NCI-H524 (cell line): ENCODE measurements around the gene CDH6.
A peak's percentile ranks its signal among the peaks of the same experiment; 100 is the strongest.

Experiments used
- DNase-seq, 2 experiments: peaks; one replicate each; lab custom pipeline; 2025; lab: John Stamatoyannopoulos, UW

Gene CDH6

DNA sequence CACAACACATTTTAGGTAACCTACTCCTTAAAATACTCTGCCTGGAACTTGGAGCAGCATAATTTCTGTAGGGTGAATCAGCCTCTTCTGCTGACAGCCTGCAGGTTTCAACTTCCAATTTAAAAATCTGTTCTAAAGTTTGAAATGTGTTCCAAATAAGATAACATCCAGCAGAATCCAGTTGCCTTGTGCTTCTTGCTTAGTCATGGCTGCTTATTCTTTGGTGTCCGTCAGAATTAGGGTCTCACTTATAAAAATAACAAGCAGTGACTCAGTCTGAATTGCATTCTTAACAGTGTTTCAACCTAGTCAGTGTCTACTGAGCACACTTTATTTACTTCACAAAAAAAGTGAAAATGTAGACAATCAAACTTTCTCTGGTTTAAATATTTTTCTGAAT, 3.7 kb downstream of the CDH6 start:
- no peak for DNase-seq

DNA sequence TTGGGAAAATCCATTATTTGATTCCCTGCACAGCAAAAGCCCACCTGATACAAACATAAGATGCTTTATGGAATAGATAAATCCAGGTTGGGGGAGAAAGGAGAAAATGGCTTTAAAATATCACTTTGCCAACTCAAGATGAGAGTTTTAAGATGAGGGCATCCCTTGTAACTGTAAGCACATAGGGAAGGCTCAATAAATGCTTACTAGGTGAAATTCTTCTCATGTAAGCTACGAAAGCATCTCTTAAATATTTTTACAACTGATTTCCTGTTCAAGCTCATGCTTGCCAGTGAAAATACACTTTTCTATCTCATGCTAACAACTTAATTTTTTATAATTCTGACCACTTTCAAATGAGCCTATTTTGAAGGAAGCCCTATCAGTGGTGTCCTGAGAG, 11.5 kb downstream of the CDH6 start:
- DNase-seq, result no peak

DNA sequence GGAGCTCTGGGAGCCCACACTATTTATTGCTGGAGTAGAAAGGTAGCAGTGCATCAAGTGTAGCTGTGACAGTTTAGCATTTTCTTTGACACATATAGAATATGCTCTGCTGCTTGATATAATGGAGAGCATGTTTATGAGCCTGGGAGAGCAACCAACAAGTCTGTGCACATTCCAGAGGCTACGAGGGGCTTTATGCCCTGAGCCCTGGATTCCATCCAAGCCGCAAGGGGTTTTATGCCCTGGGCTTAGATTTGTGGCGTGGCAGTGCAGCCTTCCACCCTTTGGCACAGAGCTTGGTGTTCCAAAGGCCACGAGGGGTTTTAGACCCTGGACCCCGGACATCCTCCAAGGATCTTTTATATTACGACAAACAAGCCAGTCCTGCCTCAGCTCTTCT, 14.6 kb downstream of the CDH6 start:
- DNase-seq, result no peak

DNA sequence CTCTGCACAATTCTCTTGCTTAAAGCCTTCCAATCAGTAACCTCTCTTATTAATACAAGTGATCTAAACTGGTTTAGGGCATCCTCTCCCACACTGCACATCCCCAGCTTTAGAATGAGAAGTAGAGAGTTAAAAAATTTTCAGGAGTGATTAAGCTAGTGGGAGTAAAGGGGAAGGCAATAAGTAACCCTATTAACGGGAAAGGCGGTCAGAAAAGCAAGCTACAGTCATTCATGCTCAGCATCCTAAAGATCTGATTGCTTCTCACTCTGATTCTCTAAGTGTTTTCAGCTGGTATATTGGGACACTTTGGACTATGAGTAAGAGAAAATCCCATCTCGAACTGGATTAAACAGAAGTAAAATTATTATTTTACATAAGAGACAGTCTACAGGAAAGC, 15.8 kb downstream of the CDH6 start:
- DNase-seq, result no peak

DNA sequence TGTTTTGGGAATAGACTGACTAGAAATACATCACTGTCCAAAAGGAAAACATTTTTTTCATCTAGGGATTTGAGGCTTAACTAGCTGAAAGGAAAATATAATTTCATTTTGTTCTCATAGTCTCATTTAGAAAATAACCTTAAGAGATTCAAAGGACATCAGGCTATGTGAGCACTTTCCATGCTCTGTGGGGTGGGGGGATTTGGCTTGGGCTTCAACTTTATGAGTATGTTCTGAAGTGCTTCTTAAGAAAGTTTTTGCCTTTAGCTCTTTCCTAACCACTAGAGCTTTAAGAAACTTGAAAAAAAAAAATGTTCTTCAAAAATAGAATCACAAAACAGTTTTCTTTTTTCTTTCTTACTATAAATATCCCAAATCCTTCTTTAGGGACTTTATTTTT, 17.6 kb downstream of the CDH6 start:
- DNase-seq, result no peak

DNA sequence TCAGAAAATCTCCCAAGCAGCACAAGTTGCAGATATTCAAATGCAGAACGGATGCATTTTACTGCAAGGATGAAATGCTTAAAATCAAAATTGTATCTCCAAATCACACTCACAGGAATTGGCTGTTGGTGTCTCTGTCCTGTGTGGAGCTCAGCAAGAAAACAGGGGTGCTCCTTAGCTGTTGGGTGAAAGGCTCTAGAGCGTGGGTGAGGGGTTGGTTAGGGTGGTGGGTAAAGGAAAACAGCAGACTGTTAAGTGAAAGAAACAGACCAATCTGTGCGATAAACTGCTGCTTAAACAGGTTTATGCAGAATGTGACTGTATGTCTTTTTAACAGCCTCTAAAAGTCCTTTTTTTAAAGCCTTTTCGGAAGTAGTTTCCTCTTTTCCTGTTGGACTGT, 19.8 kb downstream of the CDH6 start:
- DNase-seq, result no peak

DNA sequence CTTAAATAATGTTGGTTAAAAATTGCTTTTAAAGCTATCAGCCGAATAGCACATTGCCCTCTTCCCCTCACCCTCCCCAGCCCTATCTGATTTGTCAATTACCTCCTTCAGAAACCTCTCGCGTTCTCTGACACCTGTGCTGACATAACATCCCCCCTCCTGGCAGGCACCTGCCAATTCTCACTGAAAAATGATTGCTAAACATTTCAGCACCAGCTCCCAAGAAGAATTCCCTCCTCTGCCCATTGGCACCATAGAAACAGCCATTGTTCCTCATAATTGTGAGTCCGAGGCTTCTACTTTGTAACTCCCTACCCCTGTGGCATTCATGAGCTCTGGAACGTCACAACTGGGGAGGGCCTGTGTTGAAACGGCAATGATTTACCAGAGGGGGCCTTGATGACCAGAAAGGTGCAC, 20.2 kb downstream of the CDH6 start:
- DNase-seq, result no peak

DNA sequence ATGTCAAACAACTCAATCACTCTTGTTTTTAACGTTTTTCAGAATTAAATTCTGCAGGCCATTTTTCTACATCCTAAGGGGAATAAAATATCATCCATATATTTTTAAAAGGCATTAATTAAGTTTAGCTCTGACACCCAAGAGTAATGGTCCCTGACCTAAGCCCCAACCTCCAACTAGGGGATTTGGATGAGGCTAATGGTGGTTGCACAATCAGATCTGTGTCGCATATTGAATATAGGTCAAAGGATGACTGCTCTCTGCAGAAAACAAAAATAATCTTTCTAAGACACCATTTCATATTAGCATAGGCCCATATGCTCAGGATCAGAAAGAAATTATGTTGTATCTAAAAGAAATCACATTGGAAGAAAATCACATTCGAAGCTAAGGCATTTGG, 20.7 kb downstream of the CDH6 start:
- DNase-seq, result no peak

DNA sequence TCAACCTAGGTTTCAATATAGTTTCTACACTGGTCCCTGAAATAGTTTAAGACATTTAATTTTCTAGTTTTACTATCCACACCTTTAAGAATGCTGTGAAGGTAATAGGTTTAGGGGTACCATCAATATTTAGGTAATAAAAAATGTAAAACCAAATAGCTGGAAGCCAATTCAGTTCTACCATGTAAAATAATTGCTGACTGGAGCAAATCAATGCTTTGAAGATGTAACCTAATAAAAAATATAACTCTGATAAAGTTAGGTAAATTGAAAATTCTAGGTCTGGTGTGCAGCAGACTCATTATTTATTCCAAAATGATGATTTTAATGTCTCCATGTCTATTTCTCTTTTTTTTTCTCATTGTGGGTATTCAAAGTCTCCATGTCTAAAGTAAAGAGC, 21.8 kb downstream of the CDH6 start:
- no peak for DNase-seq

DNA sequence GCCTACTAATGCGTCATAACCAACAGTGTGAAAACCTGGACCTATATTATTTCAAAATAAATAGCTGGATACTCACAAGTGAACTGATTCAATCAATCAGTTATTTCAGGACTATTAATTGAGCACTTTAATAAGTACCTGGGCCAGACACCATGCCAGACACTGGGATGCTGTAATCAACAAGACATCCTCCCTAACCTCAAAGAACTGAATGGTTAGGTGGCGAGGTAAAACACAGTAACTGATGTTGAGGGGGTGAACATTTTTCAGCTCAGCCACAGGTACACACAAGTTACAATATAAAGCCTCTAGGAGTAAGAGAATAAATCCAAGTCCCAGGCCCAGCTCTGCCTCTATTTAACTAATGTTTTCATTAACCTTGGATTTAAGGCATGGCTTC, 24.0 kb downstream of the CDH6 start:
- DNase-seq, result no peak

DNA sequence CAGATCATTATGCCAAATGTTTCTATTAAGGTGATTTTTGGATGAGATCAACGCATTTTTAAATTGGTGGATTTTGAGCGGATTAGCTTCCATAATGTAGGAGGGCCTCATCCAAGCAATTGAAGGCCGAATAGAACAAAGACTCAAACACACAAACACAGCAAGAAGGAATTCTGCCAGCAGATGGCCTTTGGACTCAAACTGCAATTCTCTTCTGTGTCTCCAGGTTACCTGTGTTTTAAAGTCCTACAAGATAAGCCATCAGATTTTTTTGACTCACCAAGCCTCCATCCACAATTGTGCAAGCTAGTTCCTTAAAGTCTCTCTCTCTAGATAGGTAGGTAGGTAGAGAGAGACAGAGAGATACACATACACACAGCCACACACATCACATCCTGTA, 25.5 kb downstream of the CDH6 start:
- no peak for DNase-seq

DNA sequence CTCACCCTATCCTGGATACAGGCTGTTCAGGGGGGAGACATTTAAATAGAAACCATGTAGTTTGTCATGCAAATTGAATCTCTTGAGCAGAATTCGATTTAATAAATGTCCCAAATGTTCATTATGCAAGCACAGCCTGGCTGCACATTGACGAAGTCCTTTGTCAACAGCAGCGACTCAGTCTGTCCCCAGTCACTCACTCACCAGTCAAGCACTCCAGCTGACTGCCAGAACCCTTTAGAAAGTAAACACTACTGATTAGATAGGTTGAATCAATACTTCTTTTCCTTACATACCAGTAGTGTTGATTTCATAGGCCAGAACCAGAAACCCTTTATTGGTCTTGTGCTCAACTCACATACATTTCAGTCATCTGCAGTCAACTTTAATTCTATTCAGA, 27.5 kb downstream of the CDH6 start:
- DNase-seq, result no peak

DNA sequence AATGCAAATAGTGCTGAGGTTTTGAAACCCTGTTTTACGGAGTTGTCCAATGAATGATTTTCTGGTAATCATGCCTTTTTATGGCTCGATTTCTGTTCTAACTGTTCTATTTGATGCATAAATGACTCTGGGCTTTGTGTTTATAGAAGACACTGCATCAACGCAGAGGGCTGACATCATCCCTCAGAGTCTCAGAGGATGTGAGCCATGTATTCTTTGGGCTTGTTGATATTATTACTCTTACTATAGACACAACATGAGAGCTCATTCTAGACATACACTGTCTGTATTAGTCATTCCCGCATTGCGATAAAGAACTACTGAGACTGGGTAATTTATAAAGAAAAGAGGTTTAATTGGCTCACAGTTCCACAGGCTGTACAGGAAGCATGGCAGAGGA, 31.6 kb downstream of the CDH6 start:
- DNase-seq, result no peak

DNA sequence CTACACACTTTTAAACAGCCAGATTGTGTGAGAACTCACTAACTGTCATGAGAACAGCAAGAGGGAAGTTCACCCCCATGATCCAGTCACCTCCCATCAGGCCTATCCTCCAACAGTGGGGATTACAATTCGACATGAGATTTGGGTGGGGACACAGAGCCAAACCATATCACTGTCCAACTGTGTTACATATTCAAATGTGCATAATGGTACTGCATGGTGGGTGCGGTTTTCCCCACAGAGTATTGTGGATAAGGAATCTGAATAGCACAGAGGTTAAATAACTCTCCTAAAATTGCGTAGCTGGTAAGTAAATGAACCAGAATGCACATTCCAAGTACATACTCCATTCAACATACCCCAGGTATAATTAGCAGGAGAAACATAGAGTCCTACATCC, 32.1 kb downstream of the CDH6 start:
- no peak for DNase-seq

DNA sequence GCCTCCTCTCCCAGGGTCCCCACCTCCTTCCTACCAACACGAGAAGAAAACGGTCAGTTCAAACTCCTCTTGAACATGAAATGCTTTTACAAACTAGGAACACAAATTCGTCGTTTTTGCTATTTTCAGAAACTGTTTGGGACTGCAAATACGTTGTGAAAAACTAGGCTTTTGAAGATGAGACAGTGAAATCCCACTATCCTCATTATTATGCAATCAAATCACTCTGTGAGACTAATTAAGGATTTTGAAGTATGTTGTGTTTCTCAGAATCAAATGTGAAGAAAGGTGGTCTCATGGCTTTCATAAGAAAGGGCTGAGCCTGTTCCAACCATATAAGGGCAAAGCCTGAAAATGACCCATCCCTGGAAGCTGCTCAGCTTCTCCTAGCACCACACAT, 33.2 kb downstream of the CDH6 start:
- DNase-seq, result no peak

DNA sequence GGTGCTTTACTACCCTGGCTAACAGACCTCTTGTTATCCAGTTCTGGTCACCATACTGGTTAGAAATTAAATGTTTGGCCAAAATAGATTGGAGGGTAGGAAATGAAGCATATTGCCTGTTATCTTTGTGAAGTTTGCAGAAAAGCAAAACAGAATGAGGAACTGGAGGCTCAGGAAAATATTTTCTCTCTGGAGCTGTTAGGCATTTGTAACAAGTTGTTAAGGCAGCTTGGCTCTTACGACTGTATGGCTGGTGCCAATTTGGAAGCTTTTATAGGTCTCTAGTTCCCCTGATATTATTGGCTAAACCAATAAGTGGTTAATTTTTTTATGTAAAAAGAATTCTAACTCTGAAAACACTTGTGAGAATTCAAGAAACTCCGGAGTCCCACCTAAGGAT, 35.8 kb downstream of the CDH6 start:
- no peak for DNase-seq

DNA sequence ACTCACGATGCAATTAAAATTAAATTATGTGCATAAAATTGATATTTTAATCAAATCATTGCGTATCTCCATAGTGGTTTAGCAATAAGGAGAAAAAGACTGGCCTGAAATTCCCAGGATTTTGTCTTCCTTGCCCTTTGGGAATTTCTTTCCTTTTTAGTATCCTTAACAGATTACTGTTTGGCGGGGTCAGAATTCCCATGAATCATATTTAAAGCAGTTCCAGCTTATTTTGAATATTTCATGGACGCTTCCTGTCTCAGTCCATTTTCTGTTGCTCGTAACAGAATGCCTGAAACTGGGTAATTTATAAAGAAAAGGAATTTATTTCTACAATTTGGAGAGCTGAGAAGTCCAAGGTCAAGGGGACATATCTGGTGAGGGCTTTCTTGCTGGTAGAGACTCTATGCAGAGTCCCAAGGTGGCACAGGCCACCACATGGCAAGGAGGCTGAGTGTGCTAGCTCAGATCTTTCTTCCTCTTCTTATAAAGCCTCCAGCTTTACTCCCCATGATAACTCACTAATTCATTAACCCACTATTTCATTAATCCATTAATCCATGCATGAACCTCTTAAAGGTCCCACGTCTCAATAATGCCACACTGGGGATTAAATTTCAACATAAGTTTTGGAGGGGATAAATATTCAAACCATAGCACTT, 37.8 kb downstream of the CDH6 start:
- DNase-seq, result no peak

DNA sequence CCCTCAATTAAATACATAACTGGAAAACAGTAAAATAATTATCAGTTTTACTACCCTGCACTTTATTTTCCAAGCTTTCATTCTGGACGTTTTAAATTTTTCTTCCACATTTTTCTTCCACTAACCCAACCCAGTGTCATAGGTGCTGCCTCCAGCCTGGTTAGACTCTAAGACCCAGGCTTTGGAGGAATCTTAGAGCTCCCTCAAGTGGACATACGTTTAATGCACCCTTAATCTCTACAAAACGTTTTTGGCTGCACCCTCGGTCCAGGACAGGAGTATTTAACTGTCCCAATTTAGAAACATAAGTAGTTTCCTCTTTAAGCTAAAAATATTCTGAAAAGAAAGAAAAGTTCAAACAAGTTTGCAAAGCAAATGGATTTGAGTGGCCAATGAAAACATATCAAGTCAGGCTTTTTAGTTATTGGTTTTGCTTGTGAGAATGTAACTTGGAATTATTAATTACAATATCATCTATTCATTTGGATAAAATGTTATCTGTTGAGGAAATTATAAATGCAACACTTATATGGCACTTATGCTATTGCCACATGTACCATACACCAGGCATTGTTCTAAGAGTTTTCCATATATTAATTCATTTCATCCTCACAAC, 38.9 kb downstream of the CDH6 start:
- DNase-seq, result peak; percentile 30 to 69

DNA sequence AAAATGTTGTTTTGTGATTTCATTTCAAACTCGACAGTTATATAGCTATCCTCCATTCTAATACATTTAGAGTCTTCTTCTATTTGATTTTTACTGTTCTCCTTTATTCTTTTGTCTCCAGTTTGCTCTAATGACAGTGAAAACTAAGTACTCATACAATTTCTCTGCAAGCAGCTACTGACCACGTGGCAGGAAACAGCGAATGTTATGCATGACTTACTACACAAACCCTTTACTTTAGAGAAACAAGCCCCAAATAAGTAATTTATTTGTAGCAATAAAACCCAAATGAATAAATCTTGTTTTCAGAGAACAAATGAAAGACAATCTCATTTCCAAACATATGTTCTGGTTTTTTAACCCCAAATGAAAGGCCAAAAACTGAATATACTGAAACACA, 41.9 kb downstream of the CDH6 start:
- no peak for DNase-seq

DNA sequence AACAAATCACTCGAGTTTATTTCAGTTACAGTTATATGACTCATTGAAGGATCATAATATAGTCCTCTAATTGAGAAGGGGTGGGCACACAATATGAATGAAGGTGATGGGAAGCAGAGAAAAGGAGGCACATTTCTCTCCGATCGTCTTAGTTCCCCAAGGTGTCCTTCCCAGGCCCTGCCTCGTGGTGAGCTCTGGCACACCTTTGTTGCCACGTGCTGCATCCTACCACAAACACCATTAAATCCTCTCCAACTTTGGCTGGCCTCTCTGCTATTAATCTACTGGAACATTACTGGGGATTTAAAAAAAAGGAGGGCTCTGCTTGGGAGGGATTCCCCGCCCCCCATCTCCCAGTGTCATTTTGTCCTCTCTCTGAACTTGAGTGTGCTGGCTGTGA, 42.9 kb downstream of the CDH6 start:
- no peak for DNase-seq

DNA sequence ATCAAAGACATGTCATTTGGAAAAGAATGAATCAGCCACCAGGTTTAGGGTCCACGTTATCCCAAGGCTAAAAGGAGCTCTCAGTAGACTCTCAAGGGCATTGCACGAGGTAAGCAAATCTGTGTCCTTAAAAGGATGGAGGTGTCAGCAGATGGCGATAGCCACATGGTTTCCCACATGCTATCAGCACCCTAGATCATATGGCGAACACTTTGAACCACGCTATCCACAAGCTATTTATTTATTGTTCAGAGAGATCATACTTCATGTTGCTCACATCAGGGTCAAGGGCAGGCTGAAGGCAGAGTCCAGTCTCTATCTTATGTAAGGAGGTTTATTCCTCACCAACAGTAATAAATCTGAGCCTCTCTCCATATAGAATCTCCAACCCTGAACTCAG, 43.7 kb downstream of the CDH6 start:
- DNase-seq, result peak; percentile 15 to 55

DNA sequence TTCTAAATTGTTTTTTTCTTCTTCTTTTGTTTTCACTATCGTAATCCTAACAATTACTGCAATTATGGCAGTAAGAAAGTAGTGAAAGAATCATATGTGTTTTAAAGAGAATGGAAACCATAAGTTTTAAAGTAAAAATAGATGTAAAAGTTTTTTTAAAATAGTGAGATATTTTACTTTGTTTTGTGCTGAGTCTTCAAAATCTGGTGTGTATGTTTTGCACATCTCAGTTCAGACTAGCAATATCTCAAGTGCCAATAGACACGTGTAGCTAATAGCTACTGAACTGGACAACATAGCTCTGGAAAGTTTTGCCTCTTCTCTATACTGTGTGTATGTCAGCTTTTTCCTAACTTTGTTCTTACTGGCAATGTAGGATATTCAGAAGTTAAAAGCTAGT, 45.0 kb downstream of the CDH6 start:
- DNase-seq, result no peak

DNA sequence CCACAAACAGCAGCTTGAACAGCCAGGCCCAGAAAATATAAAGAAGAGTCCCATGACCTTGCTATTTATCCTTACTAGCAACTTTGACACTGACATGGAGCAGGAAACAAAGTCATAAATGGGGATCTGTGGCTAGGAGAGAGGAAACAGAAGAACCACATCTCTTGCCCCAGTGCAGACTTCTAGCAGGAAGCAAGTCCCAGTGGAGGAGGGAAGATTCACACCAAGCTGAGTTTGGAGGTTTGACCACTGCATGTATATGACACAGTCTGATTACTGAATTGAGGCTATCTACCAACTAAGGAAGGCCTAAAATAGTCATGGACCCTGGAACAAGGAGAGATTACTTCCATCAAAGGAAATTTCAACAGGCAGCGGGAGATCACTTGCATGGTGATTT, 51.4 kb downstream of the CDH6 start:
- no peak for DNase-seq

DNA sequence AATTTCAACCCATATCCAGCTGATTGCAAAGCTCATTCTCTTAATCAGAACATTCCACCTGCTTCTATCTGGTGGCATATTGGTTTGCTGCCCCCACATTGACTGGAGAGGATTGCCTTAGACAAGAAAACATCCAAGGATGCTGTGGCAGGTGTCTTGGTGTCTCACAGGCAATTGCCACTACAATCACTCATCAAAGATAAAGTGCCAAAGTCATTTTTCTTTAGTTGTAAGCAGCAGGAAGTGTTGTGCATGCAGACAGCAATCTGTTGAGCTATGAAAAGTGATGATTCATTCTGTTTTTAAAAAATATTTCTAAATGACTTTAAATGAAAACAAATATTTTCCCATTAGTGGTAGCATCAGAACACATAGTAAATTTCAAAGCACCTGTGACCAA, 53.9 kb downstream of the CDH6 start:
- DNase-seq, result no peak
